ENCODE data around the gene GIT1. TPM values are rescaled to one million over a fixed set of nuclear protein-coding genes. Genes with fewer than 3 reads are reported as not detected.

GIT1 gene
- total RNA-seq, 2 experiments from 2014 or later: 44.3 to 60.2 TPM

DNA sequence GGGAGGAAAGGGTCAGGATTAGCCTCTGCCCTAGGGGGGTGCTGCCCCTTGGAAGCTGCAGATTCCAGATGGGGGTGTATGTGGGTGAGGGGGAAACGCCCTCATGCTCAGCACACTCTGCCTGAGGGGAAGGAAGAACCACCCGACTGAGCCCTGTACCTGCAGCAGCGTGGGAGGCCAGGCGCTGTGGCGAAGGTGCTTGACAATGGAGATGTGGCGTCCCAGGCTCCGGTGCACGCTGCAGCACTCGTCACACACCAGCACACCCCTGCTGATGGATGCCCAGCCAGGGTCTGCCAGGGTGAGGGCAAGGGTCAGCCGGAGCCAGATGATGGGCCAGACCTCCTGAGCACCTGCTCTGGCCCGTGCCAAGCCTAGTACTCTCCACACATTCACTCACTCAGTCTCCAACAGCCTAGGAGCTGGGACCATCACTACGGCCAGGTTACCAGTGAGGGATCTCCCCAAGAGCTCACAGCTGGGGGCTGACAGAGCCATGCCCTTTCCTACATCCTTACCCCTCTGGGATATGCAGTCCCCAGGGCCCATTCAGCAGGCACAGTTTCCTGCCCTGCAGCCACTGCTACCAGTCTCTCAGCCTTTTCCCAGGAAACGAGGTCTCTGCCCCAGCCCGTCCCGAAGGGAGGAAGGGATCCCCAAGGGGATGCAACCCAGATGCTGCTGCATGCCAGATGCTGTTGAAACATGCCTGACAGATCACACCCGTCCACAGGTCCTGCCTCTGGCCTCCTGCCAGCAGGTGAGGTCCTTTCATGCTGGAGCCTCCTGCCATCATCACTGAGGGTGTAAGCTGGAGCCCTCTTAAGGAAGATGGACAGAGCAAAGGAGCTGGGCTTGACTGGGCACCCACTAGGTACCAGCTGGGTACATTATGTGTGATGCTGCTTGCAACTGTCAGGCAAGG lies 5.9 kb downstream of the GIT1 start:
- Histone ChIP-seq H3K9me3 (ENCODE audit: low read length) (no peaks in the 10 kb centered on the region), H3K4me3 (ENCODE audit: low read depth, low read length, poor library complexity, severe bottlenecking) (no peak overlapping the region), H3K27ac (ENCODE audit: low read depth, low read length, poor library complexity, severe bottlenecking) (peak overlapping the region; percentile 50), H3K4me1 (ENCODE audit: insufficient read depth, low read length, poor library complexity, severe bottlenecking) (peaks cover 53% of the 10 kb centered on the region), H2AFZ (ENCODE audit: low read length) (no peak overlapping the region), H3K36me3 (ENCODE audit: insufficient read depth, low read length) (peaks cover 38% of the 10 kb centered on the region), H3K79me2 (ENCODE audit: insufficient read depth, low read depth, low read length) (peaks cover 43% of the 10 kb centered on the region), H3K4me2 (ENCODE audit: low read length) (peak overlapping the region; percentile 58; the same call in 1 of the 2 replicates), H3K9me2 (ENCODE audit: insufficient read depth, low read length) (no peaks in the 10 kb centered on the region), H4K20me1 (ENCODE audit: insufficient read depth, low read length) (peaks cover 5% of the 10 kb centered on the region; the same call in 1 of the 2 replicates)
- ChIA-PET CTCF (ENCODE audit: unreplicated experiment) (interaction anchor here (0.5 to 0.7 kb wide), 3 partner anchors 10 to 13 kb away, joined by 3 to 6 read pairs (median 3); no protein-coding TSS in a partner anchor), POLR2A (interaction anchor here (1.0 kb wide), 1 partner anchor 8 kb away, joined by 3 read pairs; no protein-coding TSS in a partner anchor)
- no peak for DNase-seq (ENCODE audit: low spot score)
- BruUV-seq (replicated peaks): no TSS peak
- intact Hi-C loops (cut with micrococcal nuclease; ENCODE audit: unreplicated experiment): loop anchor here (5.0 kb wide), 1 partner anchor 34 kb away; no protein-coding TSS in a partner anchor
- no peak for TF ChIP-seq EZH2phosphoT487 (IDR thresholded peaks at IDR 0.05; ENCODE audit: borderline replicate concordance, low read depth, low read length)
- TF ChIP-seq, protein P1, sequence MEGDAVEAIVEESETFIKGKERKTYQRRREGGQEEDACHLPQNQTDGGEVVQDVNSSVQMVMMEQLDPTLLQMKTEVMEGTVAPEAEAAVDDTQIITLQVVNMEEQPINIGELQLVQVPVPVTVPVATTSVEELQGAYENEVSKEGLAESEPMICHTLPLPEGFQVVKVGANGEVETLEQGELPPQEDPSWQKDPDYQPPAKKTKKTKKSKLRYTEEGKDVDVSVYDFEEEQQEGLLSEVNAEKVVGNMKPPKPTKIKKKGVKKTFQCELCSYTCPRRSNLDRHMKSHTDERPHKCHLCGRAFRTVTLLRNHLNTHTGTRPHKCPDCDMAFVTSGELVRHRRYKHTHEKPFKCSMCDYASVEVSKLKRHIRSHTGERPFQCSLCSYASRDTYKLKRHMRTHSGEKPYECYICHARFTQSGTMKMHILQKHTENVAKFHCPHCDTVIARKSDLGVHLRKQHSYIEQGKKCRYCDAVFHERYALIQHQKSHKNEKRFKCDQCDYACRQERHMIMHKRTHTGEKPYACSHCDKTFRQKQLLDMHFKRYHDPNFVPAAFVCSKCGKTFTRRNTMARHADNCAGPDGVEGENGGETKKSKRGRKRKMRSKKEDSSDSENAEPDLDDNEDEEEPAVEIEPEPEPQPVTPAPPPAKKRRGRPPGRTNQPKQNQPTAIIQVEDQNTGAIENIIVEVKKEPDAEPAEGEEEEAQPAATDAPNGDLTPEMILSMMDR (conservative IDR thresholded peaks at IDR 0.05; ENCODE audit: low read length): no peak

DNA sequence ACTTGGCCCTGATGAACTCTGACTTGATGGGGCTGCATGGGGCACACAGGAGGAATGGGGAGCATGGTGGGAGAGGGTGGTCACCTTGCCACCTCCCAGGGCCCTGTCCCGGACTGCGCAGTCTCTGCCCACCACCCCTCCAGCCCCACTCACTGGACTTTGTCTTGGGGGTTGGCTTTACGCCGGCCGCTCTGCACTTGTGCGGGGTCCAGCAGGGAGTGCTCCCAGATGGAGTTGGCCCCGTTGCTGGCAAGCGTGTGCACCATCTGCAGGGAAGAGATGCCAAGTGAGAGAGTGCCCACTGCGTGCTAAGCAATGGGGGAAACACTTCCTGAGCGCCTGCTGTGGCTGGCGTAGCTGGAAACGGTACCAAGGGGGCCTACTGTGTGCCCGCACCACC lies 6.7 kb downstream of the GIT1 start:
- intact Hi-C loops (cut with micrococcal nuclease; ENCODE audit: unreplicated experiment): loop anchor here (5.0 kb wide), 1 partner anchor 35 kb away; no protein-coding TSS in a partner anchor
- H3K4me3 ChIP-seq (ENCODE audit: low read depth, low read length, poor library complexity, severe bottlenecking): no peak overlapping the region
- CTCF ChIA-PET (ENCODE audit: unreplicated experiment): no interaction called here

More for the DNA sequence above, 6.7 kb downstream of the GIT1 start:
- POLR2A ChIA-PET: no interaction called here
- TF ChIP-seq, protein P1 (conservative IDR thresholded peaks at IDR 0.05; ENCODE audit: low read length): no peak
- TF ChIP-seq EZH2phosphoT487 (IDR thresholded peaks at IDR 0.05; ENCODE audit: borderline replicate concordance, low read depth, low read length): no peak
- peaks cover 49% of the 10 kb centered on the region for H3K4me1 ChIP-seq (ENCODE audit: insufficient read depth, low read length, poor library complexity, severe bottlenecking)
- H3K27ac ChIP-seq (ENCODE audit: low read depth, low read length, poor library complexity, severe bottlenecking): no peak overlapping the region
- H3K79me2 ChIP-seq (ENCODE audit: insufficient read depth, low read depth, low read length): peaks cover 35% of the 10 kb centered on the region
- no peak overlapping the region for H2AFZ ChIP-seq (ENCODE audit: low read length)
- DNase-seq (ENCODE audit: low spot score): no peak
- H3K4me2 ChIP-seq (ENCODE audit: low read length): no peak overlapping the region
- H4K20me1 ChIP-seq (ENCODE audit: insufficient read depth, low read length): no peaks in the 10 kb centered on the region
- H3K9me2 ChIP-seq (ENCODE audit: insufficient read depth, low read length): no peaks in the 10 kb centered on the region
- H3K36me3 ChIP-seq (ENCODE audit: insufficient read depth, low read length): peaks cover 44% of the 10 kb centered on the region
- no TSS peak for BruUV-seq (replicated peaks)
- H3K9me3 ChIP-seq (ENCODE audit: low read length): no peaks in the 10 kb centered on the region
